Karpas-422 (cell line): Measurements from ENCODE around the gene UBE2K. TPM values are rescaled to one million over a fixed set of nuclear protein-coding genes. Genes with fewer than 3 reads are reported as not detected.

Experiments
- DNase-seq: peaks from one replicate; pipeline ENCODE4 v3.0.0-alpha.2; 2015
- H2AFZ ChIP-seq: fragments of 200-600 bp; sonication (generic); 2 replicates; pipeline ENCODE4 v1.6.1; 2014; ENCODE audit warnings: antibody characterized with exemption, low read length, mixed read lengths
- H3K27ac ChIP-seq: fragments of 200-600 bp; sonication (generic); 2 replicates; pipeline ENCODE4 v1.5.1; 2014; ENCODE audit warnings: mild to moderate bottlenecking, low read length, moderate library complexity
- H3K27me3 ChIP-seq: fragments of 200-600 bp; sonication (generic); 2 replicates; pipeline ENCODE4 v1.6.1; 2014; ENCODE audit warnings: low read length, mixed read lengths
- H3K36me3 ChIP-seq: fragments of 200-600 bp; sonication (generic); 2 replicates; pipeline ENCODE4 v1.6.1; 2014; ENCODE audit warnings: low read length, mixed read lengths; ENCODE audit not compliant: insufficient read depth
- H3K4me1 ChIP-seq: fragments of 200-600 bp; sonication (generic); 2 replicates; pipeline ENCODE4 v1.6.1; 2014; ENCODE audit warnings: mild to moderate bottlenecking, low read length, mixed read lengths
- H3K4me2 ChIP-seq: fragments of 200-600 bp; sonication (generic); 2 replicates; pipeline ENCODE4 v1.6.1; 2014; ENCODE audit warnings: low read length, low read depth, mild to moderate bottlenecking; ENCODE audit not compliant: poor library complexity, severe bottlenecking
- H3K4me3 ChIP-seq: fragments of 200-600 bp; sonication (generic); 2 replicates; pipeline ENCODE4 v1.5.1; 2014; ENCODE audit warnings: mild to moderate bottlenecking, antibody characterized with exemption, low read length, mixed read lengths
- H3K79me2 ChIP-seq: fragments of 200-600 bp; sonication (generic); 2 replicates; pipeline ENCODE4 v1.6.1; 2014; ENCODE audit warnings: mild to moderate bottlenecking, low read length, mixed read lengths
- H3K9ac ChIP-seq: fragments of 200-600 bp; sonication (generic); 2 replicates; pipeline ENCODE4 v1.6.0; 2014; ENCODE audit warnings: low read length
- H3K9me2 ChIP-seq: fragments of 200-600 bp; sonication (generic), shearing (Covaris generic); replicated peaks from 2 replicates; pipeline ENCODE4 v1.6.0; 2014; ENCODE audit warnings: mild to moderate bottlenecking, low read length, moderate library complexity; ENCODE audit not compliant: insufficient read depth
- H3K9me3 ChIP-seq: fragments of 300-700, 200-600 bp; sonication (generic); 2 replicates; pipeline ENCODE4 v1.6.1; 2014; ENCODE audit warnings: low read length, mixed read lengths
- H4K20me1 ChIP-seq: fragments of 200-600 bp; sonication (generic); 2 replicates; pipeline ENCODE4 v1.6.1; 2014; ENCODE audit warnings: mild to moderate bottlenecking, antibody characterized with exemption, low read length, low read depth; ENCODE audit not compliant: insufficient read depth
- total RNA-seq: library from RNA; depleted of rRNA; stranded (reverse); fragments of >200 nt; shearing (Covaris generic); gene quantifications from 2 replicates; pipeline ENCODE4 v1.2.3, GENCODE V29; 2014; ENCODE audit warnings: low replicate concordance

The UBE2K gene
- total RNA-seq, 1 experiment from 2014 or later, result 35.8 TPM

DNA sequence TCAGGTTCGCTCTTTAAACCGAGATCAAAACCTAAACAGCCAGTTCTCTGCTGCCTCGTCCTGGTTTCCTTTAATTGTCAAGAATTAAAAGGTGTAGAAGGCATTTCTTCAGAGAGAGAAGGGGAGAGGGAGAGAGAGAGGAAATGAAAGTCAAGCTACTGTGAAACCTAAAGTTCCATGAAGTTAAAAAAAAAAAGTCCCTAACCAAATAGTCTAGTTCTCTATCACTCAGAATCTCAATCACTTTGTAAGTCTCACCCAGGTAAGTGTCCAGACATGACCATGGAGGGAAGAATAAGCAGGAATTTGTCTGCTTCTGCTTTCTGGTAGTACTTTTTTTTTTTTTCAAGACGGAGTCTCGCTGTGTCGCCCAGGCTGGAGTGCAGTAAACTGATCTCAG lies 40.5 kb upstream of the UBE2K start:
- Histone ChIP-seq H3K4me1 (peaks cover 4% of the 10 kb centered on the region; the same call in 1 of the 2 replicates), H3K36me3 (no peaks in the 10 kb centered on the region), H3K27ac (no peak overlapping the region), H3K79me2 (no peaks in the 10 kb centered on the region), H2AFZ (no peak overlapping the region), H3K27me3 (no peaks in the 10 kb centered on the region), H3K9me2 (no peaks in the 10 kb centered on the region), H3K9me3 (no peaks in the 10 kb centered on the region), H4K20me1 (no peaks in the 10 kb centered on the region), H3K4me3 (no peak overlapping the region), H3K4me2 (no peak overlapping the region), H3K9ac (no peak overlapping the region)
- no peak for DNase-seq

DNA sequence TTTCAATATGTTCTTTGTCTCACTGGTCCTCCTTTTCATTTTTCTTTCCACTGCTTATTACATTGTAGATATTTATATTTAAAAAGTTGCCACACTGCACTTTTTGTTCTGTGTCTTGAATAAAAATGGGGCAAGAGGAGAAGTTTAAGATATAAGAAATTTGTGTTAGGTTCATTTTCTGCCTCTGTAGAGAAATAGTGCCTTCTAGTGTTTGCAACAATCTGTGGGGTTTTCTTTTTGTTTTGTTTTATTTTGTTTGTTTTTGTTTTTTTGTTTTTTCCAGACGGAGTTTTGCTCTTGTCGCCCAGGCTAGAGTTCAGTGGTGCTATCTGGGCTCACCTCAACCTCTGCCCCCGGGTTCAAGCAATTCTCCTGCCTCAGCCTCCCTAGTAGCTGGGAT lies 39.2 kb upstream of the UBE2K start:
- no peaks in the 10 kb centered on the region for H4K20me1 ChIP-seq
- no peak overlapping the region for H3K27ac ChIP-seq
- no peak overlapping the region for H3K4me3 ChIP-seq
- no peak overlapping the region for H2AFZ ChIP-seq
- H3K79me2 ChIP-seq, result no peaks in the 10 kb centered on the region
- no peak for DNase-seq
- H3K9me2 ChIP-seq, result no peaks in the 10 kb centered on the region
- no peaks in the 10 kb centered on the region for H3K27me3 ChIP-seq
- peaks cover 4% of the 10 kb centered on the region; the same call in 1 of the 2 replicates for H3K4me1 ChIP-seq
- H3K36me3 ChIP-seq, result no peaks in the 10 kb centered on the region
- H3K4me2 ChIP-seq, result no peak overlapping the region
- H3K9ac ChIP-seq, result no peak overlapping the region
- no peaks in the 10 kb centered on the region for H3K9me3 ChIP-seq

DNA sequence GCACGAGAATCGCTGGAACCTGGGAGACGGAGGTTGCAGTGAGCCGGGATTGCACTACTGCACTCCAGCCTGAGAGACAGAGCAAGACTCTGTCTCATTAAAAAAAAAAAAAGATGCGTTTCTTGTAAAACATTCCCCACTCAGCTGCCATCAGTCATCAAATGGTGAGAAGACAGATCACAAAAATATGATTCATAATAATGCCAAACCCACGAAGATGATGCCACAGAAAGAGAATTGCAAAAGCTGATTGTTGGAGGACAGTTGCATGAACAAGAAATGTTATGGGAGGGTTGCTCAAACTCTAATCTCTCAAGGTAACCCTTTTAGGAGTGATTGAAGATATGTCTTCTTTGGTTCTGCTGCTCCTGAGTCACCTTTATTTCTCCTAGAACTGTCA lies 37.9 kb upstream of the UBE2K start:
- H3K9me2 ChIP-seq, result no peaks in the 10 kb centered on the region
- H3K4me1 ChIP-seq, result peaks cover 6% of the 10 kb centered on the region
- no peak overlapping the region for H3K4me2 ChIP-seq
- H3K36me3 ChIP-seq, result no peaks in the 10 kb centered on the region
- H3K9me3 ChIP-seq, result no peaks in the 10 kb centered on the region
- H2AFZ ChIP-seq, result no peak overlapping the region
- no peak overlapping the region for H3K4me3 ChIP-seq
- no peaks in the 10 kb centered on the region for H4K20me1 ChIP-seq
- no peak overlapping the region for H3K27ac ChIP-seq
- no peaks in the 10 kb centered on the region for H3K79me2 ChIP-seq
- no peak for DNase-seq
- no peaks in the 10 kb centered on the region for H3K27me3 ChIP-seq
- no peak overlapping the region for H3K9ac ChIP-seq

DNA sequence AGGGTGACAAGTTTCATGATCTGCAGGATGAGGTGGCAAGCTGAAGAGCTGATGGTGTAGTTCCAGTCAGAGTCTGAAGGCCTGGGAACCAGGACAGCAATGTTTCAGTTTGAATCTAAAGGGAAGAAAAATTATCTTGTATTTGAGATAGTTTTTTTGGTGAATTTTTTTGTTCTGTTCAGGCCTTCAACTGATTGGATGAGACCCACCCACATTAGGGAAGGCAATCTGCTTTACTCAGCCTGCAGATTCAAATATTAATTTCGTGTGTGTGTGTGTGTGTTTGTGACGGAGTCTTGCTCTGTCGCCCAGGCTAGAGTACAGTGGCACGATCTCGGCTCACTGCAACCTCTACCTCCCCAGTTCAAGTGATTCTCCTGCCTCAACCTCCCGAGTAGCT lies 37.2 kb upstream of the UBE2K start:
- H4K20me1 ChIP-seq, result no peaks in the 10 kb centered on the region
- DNase-seq, result no peak
- no peaks in the 10 kb centered on the region for H3K9me3 ChIP-seq
- no peak overlapping the region for H3K27ac ChIP-seq
- no peak overlapping the region for H3K4me3 ChIP-seq
- H3K9me2 ChIP-seq, result no peaks in the 10 kb centered on the region
- no peaks in the 10 kb centered on the region for H3K36me3 ChIP-seq
- no peaks in the 10 kb centered on the region for H3K79me2 ChIP-seq
- no peak overlapping the region for H2AFZ ChIP-seq
- no peak overlapping the region for H3K9ac ChIP-seq
- H3K27me3 ChIP-seq, result no peaks in the 10 kb centered on the region
- peaks cover 13% of the 10 kb centered on the region for H3K4me1 ChIP-seq
- no peak overlapping the region for H3K4me2 ChIP-seq

DNA sequence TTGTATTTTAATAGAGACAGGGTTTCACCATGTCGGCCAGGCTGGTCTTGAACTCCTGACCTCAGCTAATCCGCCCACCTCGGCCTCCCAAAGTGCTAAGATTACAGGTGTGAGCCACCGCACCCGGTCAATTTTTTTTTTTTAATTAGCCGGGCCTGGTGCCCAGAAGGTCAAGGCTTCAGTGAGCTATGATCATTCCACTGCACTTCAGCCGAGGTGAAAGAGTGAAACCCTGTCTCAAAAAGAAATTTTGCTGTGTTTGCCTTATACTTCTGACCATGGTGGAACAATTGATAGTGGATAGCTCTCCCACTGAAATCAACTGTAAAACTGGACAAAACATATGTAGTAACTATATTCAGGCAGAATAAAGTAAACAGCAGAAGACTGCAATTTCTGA lies 35.3 kb upstream of the UBE2K start:
- no peaks in the 10 kb centered on the region for H3K9me2 ChIP-seq
- H2AFZ ChIP-seq, result no peak overlapping the region
- no peaks in the 10 kb centered on the region for H3K79me2 ChIP-seq

DNA sequence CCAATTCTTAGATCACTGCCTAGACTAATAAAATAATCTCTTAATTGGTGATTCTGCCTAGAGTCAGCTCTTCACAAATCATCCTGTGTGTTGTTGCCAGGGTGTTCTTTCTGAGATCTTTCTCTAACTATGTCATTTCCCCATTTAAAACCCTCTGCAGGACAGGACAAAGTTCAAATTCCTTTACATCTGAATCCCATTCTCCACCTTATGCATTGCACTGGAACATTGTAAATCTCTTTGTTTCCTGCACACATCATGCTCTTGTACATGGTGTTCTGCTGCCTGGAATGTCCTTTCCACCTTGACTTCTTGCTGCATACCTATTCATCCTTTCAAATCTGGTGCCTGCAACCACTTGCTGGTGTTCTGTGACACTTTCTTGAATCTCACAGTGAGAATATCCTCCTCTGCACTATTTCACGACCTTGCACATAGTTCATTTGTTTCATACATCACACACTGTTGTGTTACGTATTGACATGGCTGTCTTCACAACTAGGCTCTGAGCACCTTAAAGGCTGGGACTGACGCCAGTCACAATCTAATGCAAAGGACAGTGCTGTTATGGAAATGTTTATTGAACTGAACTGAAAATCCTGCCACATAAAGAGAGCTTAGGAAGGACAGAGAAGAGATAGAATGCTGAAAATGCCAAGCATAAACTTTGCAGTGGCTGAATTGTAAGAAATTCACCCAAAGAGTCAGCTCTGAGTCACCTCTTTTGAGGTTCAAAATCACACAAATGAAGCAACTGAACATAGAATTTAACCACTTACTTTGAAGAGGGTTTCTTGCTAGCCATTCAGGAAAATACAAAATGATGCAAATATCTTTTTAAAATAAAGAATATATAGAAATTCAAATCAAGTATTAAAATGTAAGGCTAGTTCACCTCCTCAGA lies 32.9 kb upstream of the UBE2K start:
- no peak overlapping the region for H3K9ac ChIP-seq
- H2AFZ ChIP-seq, result peak overlapping the region; percentile 21; the same call in 1 of the 2 replicates
- no peak overlapping the region for H3K4me3 ChIP-seq
- H3K9me2 ChIP-seq, result no peaks in the 10 kb centered on the region
- no peaks in the 10 kb centered on the region for H3K36me3 ChIP-seq
- H3K79me2 ChIP-seq, result no peaks in the 10 kb centered on the region
- peaks cover 22% of the 10 kb centered on the region for H3K4me1 ChIP-seq
- H4K20me1 ChIP-seq, result no peaks in the 10 kb centered on the region
- H3K9me3 ChIP-seq, result no peaks in the 10 kb centered on the region
- no peaks in the 10 kb centered on the region for H3K27me3 ChIP-seq
- peak overlapping the region; percentile 19 for H3K4me2 ChIP-seq
- no peak for DNase-seq
- no peak overlapping the region for H3K27ac ChIP-seq

More for the DNA sequence above, 35.3 kb upstream of the UBE2K start:
- DNase-seq, result no peak
- H3K9ac ChIP-seq, result no peak overlapping the region
- no peak overlapping the region for H3K27ac ChIP-seq
- no peaks in the 10 kb centered on the region for H3K27me3 ChIP-seq
- H4K20me1 ChIP-seq, result no peaks in the 10 kb centered on the region
- no peak overlapping the region for H3K4me2 ChIP-seq
- H3K36me3 ChIP-seq, result no peaks in the 10 kb centered on the region
- H3K4me1 ChIP-seq, result peaks cover 22% of the 10 kb centered on the region
- H3K4me3 ChIP-seq, result no peak overlapping the region
- no peaks in the 10 kb centered on the region for H3K9me3 ChIP-seq

DNA sequence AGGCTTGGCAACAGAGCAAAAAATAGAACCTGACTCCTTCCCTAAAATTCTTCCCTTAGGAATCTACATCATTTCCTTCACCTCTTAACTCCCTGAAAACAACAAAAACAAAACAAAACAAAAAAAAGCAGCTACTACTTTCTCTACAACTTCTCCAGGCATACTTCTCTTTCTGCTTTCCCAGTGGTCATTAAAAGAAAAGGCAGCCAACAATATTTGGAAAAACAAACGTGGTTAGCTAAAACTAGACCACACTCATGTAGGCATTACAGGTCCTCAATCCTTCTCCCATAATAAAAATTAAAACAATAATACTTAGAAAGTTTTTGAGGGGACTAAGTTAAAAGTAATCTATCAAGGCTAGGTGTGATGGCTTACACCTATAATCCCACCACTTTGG lies 30.2 kb upstream of the UBE2K start:
- Histone ChIP-seq H3K4me2 (no peak overlapping the region), H3K27ac (no peak overlapping the region), H3K27me3 (no peaks in the 10 kb centered on the region), H3K9me3 (no peaks in the 10 kb centered on the region), H3K4me3 (no peak overlapping the region), H3K9me2 (no peaks in the 10 kb centered on the region), H3K4me1 (peaks cover 22% of the 10 kb centered on the region), H3K79me2 (no peaks in the 10 kb centered on the region), H3K36me3 (no peaks in the 10 kb centered on the region), H2AFZ (no peak overlapping the region), H4K20me1 (no peaks in the 10 kb centered on the region), H3K9ac (no peak overlapping the region)
- DNase-seq, result no peak

DNA sequence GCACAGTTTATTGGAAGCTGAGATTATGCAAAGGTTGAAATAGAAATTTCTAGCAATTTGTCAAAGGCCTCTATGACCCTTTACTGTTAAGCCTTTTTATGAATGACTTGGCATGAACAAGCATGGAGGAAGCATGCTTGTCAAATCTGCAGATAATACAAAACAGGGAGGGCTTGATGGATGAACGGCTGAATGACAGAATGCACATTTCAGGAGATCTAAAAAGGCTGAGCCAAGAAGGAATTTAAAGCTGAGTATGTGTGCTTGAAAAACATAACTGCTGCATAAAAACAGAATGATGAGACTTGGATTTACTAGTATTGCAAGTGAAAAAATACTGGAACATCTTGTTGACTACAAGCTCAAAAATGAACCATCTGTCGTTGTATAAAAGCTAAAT lies 29.0 kb upstream of the UBE2K start:
- Histone ChIP-seq H3K9ac (no peak overlapping the region), H2AFZ (no peak overlapping the region), H3K36me3 (no peaks in the 10 kb centered on the region), H3K4me3 (no peak overlapping the region), H3K4me1 (peaks cover 22% of the 10 kb centered on the region), H3K9me3 (no peaks in the 10 kb centered on the region), H4K20me1 (no peaks in the 10 kb centered on the region), H3K27me3 (no peaks in the 10 kb centered on the region), H3K9me2 (no peaks in the 10 kb centered on the region), H3K27ac (no peak overlapping the region), H3K79me2 (no peaks in the 10 kb centered on the region), H3K4me2 (no peak overlapping the region)
- DNase-seq, result no peak
